GM06990 (cell line): ENCODE measurements around the gene KRTAP10-6.

Experiments
- DNase-seq: peaks from one replicate; pipeline ENCODE4 v3.0.0-alpha.2; 2011; ENCODE audit not compliant: insufficient read length; ENCODE audit errors: extremely low read depth
- H3K27me3 ChIP-seq: replicated peaks from 2 replicates; pipeline ENCODE4 v1.6.0; 2011; ENCODE audit warnings: low read length; ENCODE audit not compliant: control insufficient read depth, insufficient read depth
- H3K36me3 ChIP-seq: 2 replicates; pipeline ENCODE4 v1.5.1; 2011; ENCODE audit warnings: low read length; ENCODE audit not compliant: control insufficient read depth, insufficient read depth
- H3K4me3 ChIP-seq: replicated peaks from 2 replicates; pipeline ENCODE4 v1.5.1; 2011; ENCODE audit warnings: low read depth, mild to moderate bottlenecking, control low read depth, low read length
- TF ChIP-seq, protein P1 (sequence below): IDR thresholded peaks from 2 replicates; pipeline ENCODE4 v1.5.1; 2011; ENCODE audit warnings: low read length, control low read depth, mild to moderate bottlenecking, inconsistent platforms; ENCODE audit not compliant: insufficient read depth, poor library complexity, severe bottlenecking

The KRTAP10-6 gene

DNA sequence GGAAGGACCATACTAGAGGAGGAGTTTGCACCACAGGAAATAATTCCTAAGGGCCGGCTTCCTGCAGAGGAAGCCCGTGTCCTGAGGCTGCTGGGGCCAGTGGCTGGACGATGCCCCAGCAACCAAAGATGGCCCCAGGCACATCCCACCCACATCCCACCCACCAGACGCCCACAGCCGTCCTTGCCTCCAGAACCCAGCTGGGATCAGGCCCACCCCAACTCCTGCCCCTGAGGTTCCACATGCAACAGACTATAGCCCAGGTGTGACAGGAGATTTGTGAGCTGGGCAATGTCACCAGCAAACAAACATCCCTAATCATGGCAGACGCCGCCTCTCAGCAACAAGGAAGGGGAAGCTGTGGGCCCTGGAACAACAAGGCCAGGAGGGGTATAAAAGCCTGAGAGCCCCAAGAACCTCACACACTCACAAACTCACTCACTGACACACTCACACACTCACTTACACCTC lies 34.4 kb upstream of the KRTAP10-6 start, which contains the start of gene KRTAP10-9:
TSS of gene KRTAP10-9 (plus strand) at position 421 of the 471 bp plus-strand sequence. CDS start 79 bp downstream, outside the sequence.
- no peaks in the 10 kb centered on the region for H3K36me3 ChIP-seq
- TF ChIP-seq, protein P1, sequence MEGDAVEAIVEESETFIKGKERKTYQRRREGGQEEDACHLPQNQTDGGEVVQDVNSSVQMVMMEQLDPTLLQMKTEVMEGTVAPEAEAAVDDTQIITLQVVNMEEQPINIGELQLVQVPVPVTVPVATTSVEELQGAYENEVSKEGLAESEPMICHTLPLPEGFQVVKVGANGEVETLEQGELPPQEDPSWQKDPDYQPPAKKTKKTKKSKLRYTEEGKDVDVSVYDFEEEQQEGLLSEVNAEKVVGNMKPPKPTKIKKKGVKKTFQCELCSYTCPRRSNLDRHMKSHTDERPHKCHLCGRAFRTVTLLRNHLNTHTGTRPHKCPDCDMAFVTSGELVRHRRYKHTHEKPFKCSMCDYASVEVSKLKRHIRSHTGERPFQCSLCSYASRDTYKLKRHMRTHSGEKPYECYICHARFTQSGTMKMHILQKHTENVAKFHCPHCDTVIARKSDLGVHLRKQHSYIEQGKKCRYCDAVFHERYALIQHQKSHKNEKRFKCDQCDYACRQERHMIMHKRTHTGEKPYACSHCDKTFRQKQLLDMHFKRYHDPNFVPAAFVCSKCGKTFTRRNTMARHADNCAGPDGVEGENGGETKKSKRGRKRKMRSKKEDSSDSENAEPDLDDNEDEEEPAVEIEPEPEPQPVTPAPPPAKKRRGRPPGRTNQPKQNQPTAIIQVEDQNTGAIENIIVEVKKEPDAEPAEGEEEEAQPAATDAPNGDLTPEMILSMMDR, result no peak
- DNase-seq, result no peak
- no peaks in the 10 kb centered on the region for H3K27me3 ChIP-seq
- no peak within 1 kb of the TSS for H3K4me3 ChIP-seq

DNA sequence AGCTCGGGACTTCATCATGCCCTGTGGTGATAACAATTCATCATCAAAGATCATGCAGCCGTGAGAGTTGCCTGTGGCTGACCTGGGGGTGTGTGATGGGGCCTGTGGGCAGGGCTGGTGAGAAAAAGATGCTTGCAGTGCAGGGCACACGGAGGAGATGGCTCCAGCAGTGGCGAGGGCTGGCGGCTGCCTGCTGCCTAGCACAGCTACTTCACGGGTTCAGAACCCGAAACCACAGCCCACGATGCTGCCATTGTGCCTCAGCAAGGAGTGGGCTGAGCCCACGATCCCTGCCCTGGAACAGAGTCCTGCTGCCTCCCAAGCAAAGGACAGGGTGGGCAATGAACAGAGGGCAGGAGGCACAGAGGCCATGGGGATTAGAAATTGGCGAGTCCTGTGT lies 34.0 kb upstream of the KRTAP10-6 start:
- H3K27me3 ChIP-seq, result no peaks in the 10 kb centered on the region
- H3K36me3 ChIP-seq, result no peaks in the 10 kb centered on the region
- H3K4me3 ChIP-seq, result no peak overlapping the region
- TF ChIP-seq, protein P1, result no peak
- no peak for DNase-seq

DNA sequence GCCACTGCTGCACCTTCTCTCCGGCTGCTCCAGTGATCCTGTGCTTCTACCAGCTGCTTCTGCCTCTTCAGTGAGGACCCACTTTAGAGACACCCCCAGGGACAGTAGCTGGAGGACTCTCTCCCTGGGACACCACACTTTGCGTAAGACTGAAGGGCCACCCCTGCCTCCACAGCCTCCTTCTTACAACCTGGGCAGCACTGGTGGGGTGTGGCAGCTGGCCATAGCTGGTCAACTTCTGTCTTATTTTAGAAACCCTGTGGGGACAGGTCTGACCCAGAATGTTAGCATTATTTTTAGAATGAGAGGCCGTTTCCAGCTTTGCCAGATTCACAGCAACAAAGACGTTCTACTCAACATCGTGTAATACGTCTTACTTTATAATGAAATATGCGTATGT lies 33.5 kb upstream of the KRTAP10-6 start:
- H3K4me3 ChIP-seq, result no peak overlapping the region
- DNase-seq, result no peak
- H3K36me3 ChIP-seq, result no peaks in the 10 kb centered on the region
- H3K27me3 ChIP-seq, result no peaks in the 10 kb centered on the region
- TF ChIP-seq, protein P1, result no peak

DNA sequence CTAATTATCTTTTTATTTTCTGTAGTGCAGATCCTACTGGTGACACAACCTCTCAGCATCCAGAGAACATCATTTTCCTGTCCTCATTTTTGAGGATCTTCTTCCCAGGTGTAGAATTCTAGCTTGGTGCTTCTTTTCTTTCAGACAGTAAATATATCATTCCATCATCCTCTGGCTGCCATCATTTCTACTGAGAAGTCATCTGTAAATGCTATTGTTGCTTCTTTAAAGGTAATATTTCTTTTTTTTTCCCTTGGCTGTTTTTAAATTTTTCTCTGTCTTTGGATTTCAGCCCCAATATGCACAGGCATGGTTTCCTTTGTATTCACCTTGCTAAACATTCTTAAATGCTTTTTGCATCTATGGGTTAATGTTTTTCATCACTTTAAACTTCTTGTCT lies 31.3 kb upstream of the KRTAP10-6 start:
- TF ChIP-seq, protein P1, result no peak
- no peak overlapping the region for H3K4me3 ChIP-seq
- no peaks in the 10 kb centered on the region for H3K27me3 ChIP-seq
- no peak for DNase-seq
- H3K36me3 ChIP-seq, result no peaks in the 10 kb centered on the region

GRCh38 chr21:44619886-44620285 lies 27.6 kb upstream of the KRTAP10-6 start:
- Histone ChIP-seq H3K36me3 (no peaks in the 10 kb centered on the region), H3K4me3 (no peak overlapping the region), H3K27me3 (no peaks in the 10 kb centered on the region)
- DNase-seq, result no peak
- TF ChIP-seq, protein P1, result no peak

DNA sequence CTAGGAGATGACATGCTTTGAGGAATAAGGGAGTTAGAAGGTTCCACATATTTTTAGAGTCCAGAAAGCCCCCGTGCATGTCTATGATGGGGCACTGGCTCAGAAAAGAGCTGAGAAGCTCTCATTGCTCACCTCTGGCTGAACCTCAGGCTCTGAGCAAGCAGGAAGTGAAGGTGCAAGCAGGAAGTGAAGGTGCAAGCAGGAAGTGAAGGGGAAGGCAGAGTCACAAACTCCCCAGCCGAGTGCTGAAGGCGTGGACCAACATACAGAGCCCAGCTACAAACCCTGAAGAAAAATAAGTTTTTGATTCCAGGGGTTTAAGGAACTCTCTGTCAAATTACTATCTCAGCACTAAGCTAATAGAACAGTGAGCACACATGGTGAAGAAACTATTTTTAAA lies 26.6 kb upstream of the KRTAP10-6 start:
- H3K4me3 ChIP-seq, result no peak overlapping the region
- no peaks in the 10 kb centered on the region for H3K27me3 ChIP-seq
- TF ChIP-seq, protein P1, result no peak
- DNase-seq, result no peak
- no peaks in the 10 kb centered on the region for H3K36me3 ChIP-seq
